ENCODE measurements around the gene PPP2R5C.

DNA sequence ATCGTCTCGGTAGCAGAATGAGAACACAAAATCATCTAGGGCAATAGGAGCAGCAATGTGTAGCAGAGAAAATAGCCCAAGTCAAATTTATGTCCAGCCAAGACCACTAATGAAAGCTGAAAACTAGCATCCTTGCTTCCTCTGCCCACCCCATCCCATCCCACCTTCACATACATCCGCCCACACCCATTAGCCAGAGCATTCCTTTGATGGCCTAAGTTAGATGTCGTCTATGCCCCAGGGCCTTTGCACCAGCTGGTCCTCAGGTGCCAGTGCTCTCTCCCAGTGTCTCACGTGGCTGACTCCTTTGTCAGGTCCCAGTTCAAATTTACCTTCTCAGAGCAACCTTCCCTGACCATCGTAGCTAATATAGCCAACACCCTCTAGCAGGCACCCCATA, 17.8 kb upstream of the PPP2R5C start:
- TF ChIP-seq POLR2A (IDR thresholded peaks at IDR 0.05) = no peak
- TF ChIP-seq, protein P1, sequence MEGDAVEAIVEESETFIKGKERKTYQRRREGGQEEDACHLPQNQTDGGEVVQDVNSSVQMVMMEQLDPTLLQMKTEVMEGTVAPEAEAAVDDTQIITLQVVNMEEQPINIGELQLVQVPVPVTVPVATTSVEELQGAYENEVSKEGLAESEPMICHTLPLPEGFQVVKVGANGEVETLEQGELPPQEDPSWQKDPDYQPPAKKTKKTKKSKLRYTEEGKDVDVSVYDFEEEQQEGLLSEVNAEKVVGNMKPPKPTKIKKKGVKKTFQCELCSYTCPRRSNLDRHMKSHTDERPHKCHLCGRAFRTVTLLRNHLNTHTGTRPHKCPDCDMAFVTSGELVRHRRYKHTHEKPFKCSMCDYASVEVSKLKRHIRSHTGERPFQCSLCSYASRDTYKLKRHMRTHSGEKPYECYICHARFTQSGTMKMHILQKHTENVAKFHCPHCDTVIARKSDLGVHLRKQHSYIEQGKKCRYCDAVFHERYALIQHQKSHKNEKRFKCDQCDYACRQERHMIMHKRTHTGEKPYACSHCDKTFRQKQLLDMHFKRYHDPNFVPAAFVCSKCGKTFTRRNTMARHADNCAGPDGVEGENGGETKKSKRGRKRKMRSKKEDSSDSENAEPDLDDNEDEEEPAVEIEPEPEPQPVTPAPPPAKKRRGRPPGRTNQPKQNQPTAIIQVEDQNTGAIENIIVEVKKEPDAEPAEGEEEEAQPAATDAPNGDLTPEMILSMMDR (IDR thresholded peaks at IDR 0.05) = no peak
- TF ChIP-seq POLR2AphosphoS5 (IDR thresholded peaks at IDR 0.05) = no peak

Measured in upper lobe of left lung (tissue), 4 donors.